Adrenal gland (tissue), 5 donors: ENCODE measurements around the gene ARHGEF3.

Experiments used
- POLR2A ChIP-seq, 2 donors: fragments of 450-650 bp; IDR thresholded peaks; one replicate each; pipeline ENCODE4 v1.6.1; 2017; ENCODE audit warnings: antibody characterized with exemption in 2 of 2, mild to moderate bottlenecking in 2 of 2, moderate library complexity in 1 of 2
- TF ChIP-seq, protein P1 (sequence below), 6 experiments: fragments of 450-650 bp in 4 of 6; fragments of 200-600 bp in 2 of 6; sonication (generic) in 1 of 6; IDR thresholded peaks; 1 replicate in 5 of 6; 2 replicates in 1 of 6; pipeline versions ENCODE4 v1.5.1 to v1.8.0; 2016 to 2021; ENCODE audit warnings: antibody characterized with exemption in 6 of 6, mild to moderate bottlenecking in 2 of 6, moderate library complexity in 1 of 6
- donor health status: DM: no; HTN: no; CAD: no.

DNA sequence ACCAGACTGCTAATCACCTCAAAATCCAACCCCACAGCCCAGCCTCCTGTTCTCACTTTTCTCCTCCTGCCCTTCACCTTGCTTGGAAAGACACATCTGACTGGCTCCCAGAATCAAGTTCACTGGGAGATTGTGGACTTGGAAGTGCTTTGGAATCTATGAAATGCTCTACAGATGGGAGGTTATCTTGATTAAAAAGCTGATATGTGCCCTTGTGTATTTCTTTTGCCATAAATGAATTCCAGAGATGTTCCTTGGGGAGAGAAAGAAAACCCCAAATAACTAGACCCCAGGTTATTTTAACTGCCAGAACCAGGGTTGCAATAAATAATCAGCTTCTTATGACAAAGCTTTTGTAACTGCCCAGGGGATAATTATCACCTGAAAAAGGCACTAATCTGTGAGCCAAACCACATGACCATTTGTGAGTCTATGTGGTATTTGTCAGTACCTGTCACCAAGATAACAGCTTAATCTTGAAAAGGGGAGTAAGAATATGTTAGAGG lies 21.7 kb upstream of the ARHGEF3 start:
- TF ChIP-seq, protein P1, sequence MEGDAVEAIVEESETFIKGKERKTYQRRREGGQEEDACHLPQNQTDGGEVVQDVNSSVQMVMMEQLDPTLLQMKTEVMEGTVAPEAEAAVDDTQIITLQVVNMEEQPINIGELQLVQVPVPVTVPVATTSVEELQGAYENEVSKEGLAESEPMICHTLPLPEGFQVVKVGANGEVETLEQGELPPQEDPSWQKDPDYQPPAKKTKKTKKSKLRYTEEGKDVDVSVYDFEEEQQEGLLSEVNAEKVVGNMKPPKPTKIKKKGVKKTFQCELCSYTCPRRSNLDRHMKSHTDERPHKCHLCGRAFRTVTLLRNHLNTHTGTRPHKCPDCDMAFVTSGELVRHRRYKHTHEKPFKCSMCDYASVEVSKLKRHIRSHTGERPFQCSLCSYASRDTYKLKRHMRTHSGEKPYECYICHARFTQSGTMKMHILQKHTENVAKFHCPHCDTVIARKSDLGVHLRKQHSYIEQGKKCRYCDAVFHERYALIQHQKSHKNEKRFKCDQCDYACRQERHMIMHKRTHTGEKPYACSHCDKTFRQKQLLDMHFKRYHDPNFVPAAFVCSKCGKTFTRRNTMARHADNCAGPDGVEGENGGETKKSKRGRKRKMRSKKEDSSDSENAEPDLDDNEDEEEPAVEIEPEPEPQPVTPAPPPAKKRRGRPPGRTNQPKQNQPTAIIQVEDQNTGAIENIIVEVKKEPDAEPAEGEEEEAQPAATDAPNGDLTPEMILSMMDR (IDR thresholded peaks at IDR 0.05): no peak
- TF ChIP-seq POLR2A (IDR thresholded peaks at IDR 0.05): no peak
